GM19455 (cell line): ENCODE data around the gene RNF20.
"Not testable (repeated sequence)": the region's sequence is repeated elsewhere in the genome, so short reads cannot be mapped to it uniquely, and the experiment has no call there.

Experiments
- ATAC-seq: cut with Tn5 transposase; IDR thresholded peaks from one replicate; pipeline ENCODE4 v1.9.1; 2021; ENCODE audit not compliant: unreplicated experiment

Gene RNF20

DNA sequence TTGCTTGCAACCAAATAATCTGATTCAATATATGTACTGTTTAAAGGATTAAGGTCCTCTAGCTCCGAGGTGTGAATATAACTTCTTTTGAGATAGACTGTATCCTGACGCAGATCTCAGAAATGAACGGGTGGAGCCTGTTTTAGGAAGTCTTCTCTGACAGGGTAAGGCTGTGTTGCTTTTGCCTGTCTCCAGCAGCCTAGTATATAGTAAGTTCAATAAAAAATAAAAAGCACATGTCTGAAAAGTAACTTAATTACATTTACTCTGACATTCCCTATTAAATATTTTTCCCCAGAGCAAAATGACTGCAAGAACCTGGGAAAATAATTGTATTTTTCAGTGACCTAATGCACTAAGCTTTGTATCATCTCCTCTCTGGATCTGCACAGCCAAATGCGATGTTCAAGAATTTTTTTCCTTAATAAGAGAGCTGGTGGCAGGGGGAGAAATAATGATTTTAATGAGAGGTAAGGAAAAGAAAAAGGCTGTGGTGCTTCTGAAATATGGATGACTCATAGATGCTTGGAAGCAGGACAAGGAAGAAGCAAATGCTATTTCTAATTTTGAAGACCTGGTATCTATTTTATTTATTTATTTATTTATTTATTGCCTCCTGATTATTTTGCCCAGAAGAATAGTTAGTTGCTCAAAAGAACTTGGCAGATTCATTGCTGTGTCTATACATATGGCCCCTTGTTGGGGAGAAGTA, 53.8 kb downstream of the RNF20 start:
- no peak for ATAC-seq

DNA sequence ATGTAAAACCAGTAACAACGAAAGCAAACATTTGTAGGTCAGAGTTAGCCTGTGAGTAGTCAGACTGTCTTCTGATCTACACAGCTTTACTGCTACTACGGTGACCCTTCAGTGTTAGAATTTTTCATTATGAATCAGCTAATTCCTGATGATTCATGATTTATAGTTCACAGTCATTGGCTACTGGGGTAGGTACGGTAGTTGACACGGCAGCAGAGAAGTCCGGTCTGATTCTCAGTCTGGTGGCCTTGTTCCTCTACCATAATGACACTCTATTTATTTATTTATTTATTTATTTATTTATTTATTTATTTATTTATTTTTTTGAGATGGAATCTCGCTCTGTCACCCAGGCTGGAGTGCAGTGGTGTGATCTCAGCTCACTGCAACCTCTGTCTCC, 56.4 kb downstream of the RNF20 start:
- ATAC-seq = not testable (repeated sequence)

DNA sequence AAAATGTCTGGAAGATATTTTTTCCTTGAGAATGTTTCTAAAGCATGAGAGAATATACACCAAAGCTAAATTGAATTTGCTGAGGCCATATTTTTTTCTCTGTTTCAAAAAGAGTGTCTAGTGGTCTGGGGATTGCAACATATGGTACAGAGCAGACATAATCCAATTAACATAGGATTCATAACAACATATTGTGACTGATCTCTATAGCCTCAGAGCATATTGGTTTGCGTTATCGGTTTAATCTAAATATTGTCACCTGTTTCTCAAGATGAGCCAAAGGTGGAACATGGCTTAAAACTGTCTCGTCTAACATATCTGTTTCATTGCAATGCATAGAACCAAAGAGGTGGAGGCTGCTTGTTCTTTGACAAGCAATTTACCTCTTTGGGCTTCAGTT, 57.2 kb downstream of the RNF20 start:
- no peak for ATAC-seq

DNA sequence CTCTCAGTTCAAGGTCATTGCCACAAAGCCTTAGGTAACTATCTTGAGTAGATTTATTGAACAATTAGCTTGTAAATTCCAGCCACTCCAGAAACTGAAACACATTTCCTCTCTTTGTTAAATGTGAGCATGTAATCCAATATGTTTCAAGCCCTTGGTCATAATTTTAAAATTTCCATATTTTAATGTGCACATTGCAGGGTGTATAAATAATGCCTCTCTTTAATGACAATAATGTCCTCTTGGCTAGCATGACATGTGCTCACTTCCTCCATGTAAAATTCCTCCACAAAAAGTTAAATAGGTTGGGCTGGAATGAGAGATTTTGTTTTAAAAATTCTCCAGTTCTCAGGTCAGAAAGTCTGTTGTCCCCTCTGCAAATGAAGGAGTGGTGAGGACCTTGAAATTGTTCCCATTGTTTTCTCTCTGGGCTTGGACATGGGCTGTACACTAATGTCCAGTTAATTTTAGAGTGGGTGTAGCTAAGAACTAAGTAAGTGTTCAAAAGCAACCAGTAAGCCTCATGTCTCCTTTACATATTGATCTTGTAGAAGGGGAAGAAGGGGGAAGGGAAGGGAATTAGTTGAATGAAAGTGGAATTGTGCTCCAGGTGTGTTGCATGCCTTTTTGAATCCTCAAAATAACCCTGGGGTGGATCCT, 58.3 kb downstream of the RNF20 start:
- ATAC-seq = no peak

DNA sequence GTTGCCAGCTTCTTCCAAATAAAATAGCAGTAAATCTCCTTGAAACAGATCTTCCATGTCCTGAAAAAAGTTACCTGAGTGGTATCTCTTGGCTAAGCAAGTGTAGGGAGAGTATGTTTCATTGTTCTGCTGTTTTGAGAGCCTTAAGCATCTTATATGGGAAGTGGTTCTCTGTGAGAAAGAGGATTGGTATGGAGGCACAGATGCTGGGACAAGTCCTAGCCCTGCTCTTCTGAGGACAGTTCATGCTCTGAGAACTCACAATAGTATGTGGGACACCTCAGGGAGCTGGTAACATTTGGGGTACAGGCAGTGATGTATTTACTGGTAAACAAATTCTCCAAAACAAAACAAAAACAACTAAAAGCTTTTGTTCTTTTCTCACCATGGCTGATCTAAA, 59.1 kb downstream of the RNF20 start:
- no peak for ATAC-seq

DNA sequence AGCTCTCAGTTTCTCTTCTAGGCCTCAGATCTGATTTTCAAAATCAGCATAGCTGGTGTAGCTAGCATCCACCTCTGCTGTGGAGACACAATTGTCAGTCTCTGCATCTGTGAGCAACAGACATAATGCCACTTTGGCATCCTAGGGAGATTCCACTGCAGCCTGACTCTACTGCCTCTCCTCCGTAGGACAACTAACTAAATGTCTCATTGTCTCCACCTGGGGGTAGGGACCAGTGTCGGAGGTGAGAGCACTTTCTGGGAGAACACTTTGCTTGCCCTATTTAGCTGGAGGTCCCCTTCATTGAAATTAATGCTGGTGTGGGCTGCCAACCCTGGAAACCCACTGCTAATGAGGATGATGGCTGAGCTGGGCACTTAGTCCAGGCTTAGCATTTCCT, 59.7 kb downstream of the RNF20 start:
- ATAC-seq = no peak

DNA sequence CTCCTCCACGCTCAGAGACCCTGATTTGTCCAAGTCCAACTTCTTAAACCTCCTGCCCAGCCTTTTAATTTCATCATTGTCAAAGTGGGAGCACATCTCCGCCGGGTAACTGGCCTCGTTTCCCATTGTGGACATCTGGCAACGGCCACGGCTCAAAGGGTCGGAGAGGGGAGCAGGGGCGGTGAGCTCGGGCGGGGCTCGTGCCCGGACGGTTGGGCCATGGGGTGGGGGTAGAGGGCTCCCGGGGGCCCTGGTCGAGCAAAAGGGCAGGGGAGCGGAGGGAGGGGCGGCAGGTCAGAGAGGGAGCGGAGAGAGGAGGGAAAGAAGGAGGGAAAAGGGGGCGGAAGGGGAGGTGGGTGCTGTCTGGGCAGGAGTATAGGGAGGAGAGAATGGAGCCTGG, 61.1 kb downstream of the RNF20 start, which contains the start of gene PPP3R2:
PPP3R2 (minus strand) TSS at position 174 of the 400 bp plus-strand sequence; CDS start at position 126, 48 bp downstream.
- ATAC-seq = no peak

DNA sequence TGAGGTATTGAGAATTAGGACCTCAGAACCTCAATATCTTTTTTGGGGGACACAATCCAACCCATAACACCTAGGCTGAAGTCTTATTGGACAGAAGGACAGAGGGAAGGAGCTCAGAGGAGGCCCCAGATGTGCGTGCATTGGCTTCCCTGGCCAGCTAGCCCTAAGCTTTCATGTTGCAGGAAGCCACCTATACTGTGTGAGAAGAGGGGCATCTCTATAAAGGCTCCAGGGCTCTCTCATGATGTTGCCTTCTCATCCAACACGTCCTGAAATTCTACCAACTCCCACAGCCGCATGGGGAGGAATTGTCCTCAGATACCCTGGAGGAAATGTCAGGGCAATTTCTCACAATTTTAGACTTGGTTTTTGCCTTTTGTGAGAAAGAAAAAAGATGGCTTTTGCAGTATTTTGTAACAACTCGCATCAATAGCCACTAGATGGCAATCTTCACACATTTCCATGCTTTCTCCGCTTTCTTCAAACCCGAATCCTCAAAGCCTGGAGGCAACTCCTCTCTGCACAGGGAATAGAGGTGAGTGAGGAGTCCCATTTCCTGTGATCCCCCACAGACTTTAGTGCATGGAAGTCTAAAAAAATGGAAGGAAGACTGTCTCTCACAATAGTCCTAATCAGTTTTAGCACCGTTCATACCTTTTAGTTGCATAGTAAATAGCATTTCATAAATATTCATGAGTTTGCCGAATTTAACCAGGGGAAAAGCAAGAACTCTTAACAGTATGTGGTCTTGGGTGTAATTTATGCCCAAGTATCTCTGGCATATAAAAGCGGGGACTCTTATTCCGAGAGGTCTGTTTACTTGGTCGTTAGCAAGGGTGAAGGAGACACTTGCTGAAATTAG, 68.5 kb downstream of the RNF20 start:
- ATAC-seq = no peak

- no peak for ATAC-seq
Observed at GRCh38 chr9:101604296-101604695, 70.6 kb downstream of the RNF20 start.

GRCh38 chr9:101605547-101605946, 71.9 kb downstream of the RNF20 start:
- no peak for ATAC-seq
